Astrocyte of the hippocampus (primary cell): ENCODE data around the gene ATP2C2.
A peak's percentile ranks its signal among the peaks of the same experiment; 100 is the strongest.
"Not testable (repeated sequence)": the region's sequence is repeated elsewhere in the genome, so short reads cannot be mapped to it uniquely, and the experiment has no call there.

Experiments used
- DNase-seq: peaks from one replicate; pipeline ENCODE4 v3.0.0; 2011; ENCODE audit warnings: low read depth, low spot score

The ATP2C2 gene

GRCh38 chr16:84418056-84418849, 49.9 kb downstream of the ATP2C2 start:
- no peak for DNase-seq

GRCh38 chr16:84419730-84420129, 51.4 kb downstream of the ATP2C2 start:
- no peak for DNase-seq

GRCh38 chr16:84420556-84420955, 52.2 kb downstream of the ATP2C2 start:
- DNase-seq = not testable (repeated sequence)

- no peak for DNase-seq
These were observed 53.0 kb downstream of the ATP2C2 start for GRCh38 chr16:84421081-84421937.

GRCh38 chr16:84421938-84422220, 53.5 kb downstream of the ATP2C2 start:
- no peak for DNase-seq

- peak; percentile 30 for DNase-seq
These were observed 55.1 kb downstream of the ATP2C2 start for GRCh38 chr16:84423416-84423837.

GRCh38 chr16:84425696-84426095, 57.4 kb downstream of the ATP2C2 start:
- no peak for DNase-seq

- DNase-seq = no peak
These were observed 58.5 kb downstream of the ATP2C2 start for GRCh38 chr16:84426804-84427203.

GRCh38 chr16:84427553-84427952, 59.2 kb downstream of the ATP2C2 start:
- no peak for DNase-seq

GRCh38 chr16:84430860-84431259, 62.5 kb downstream of the ATP2C2 start:
- no peak for DNase-seq

- no peak for DNase-seq
These were observed 66.5 kb downstream of the ATP2C2 start for GRCh38 chr16:84434800-84435199.

GRCh38 chr16:84436196-84436595, 67.9 kb downstream of the ATP2C2 start:
- DNase-seq = no peak

- no peak for DNase-seq
These were observed 70.8 kb downstream of the ATP2C2 start for GRCh38 chr16:84438971-84439696.

GRCh38 chr16:84442416-84443145, 74.2 kb downstream of the ATP2C2 start:
- DNase-seq = no peak

GRCh38 chr16:84443166-84443802, 74.9 kb downstream of the ATP2C2 start:
- DNase-seq = no peak

- DNase-seq = no peak
These were observed 76.1 kb downstream of the ATP2C2 start for GRCh38 chr16:84444476-84444875.

- no peak for DNase-seq
These were observed 77.7 kb downstream of the ATP2C2 start for GRCh38 chr16:84446084-84446483.

- DNase-seq = no peak
These were observed 78.5 kb downstream of the ATP2C2 start for GRCh38 chr16:84446596-84447392.

- DNase-seq = no peak
These were observed 80.1 kb downstream of the ATP2C2 start for GRCh38 chr16:84448444-84448843.
